HCT116 (cell line): ENCODE measurements around the gene PRKAG2. TPM values are rescaled to one million over a fixed set of nuclear protein-coding genes. Genes with fewer than 3 reads are reported as not detected.

Source experiments
- ATAC-seq: fragments of 200-7000 bp; cut with Tn5 transposase; 2 replicates; pipeline ENCODE4 v1.9.1; 2020; ENCODE audit warnings: mild to moderate bottlenecking, moderate library complexity
- BruUV-seq: library from RNA; stranded (reverse); fragments of 400-500 nt; replicated peaks from 2 replicates; lab custom pipeline; 2021; lab: Mats Ljungman, UMichigan
- CTCF ChIA-PET: fragments of 300-600 bp; sonication (Branson Sonifier 250); formaldehyde crosslinking; loops from one replicate; lab custom pipeline; 2021; ENCODE audit warnings: antibody characterized with exemption; lab: Charles Lee
- POLR2A ChIA-PET: fragments of 300-600, 350-600 bp; sonication (Branson Sonifier 250); formaldehyde crosslinking; loops from one replicate; lab custom pipeline; 2021; ENCODE audit warnings: antibody characterized with exemption; lab: Charles Lee
- RAD21 ChIA-PET, 2 experiments: fragments of 300-600 bp; sonication (Branson Sonifier 250); formaldehyde crosslinking; loops; one replicate each; lab custom pipeline; 2023; ENCODE audit warnings: low total read pairs in 2 of 2; ENCODE audit not compliant: uncharacterized antibody in 2 of 2, unreplicated experiment in 2 of 2, low non-redundant PET in 1 of 2; lab: Charles Lee
- DNase-seq: peaks from one replicate; pipeline ENCODE4 v3.0.0-alpha.2; 2010; ENCODE audit warnings: low read depth, low spot score
- H2AFZ ChIP-seq: fragments of 200-600 bp; shearing (Covaris generic), sonication (generic); 2 replicates; pipeline ENCODE4 v1.6.1; 2017; ENCODE audit warnings: low read depth, mixed run types, mixed read lengths, antibody characterized with exemption, low read length; ENCODE audit not compliant: poor library complexity, severe bottlenecking
- H3K27ac ChIP-seq: 2 replicates; pipeline ENCODE4 v1.5.1; 2012; ENCODE audit warnings: low read depth, low read length
- H3K27me3 ChIP-seq: fragments of 200-600 bp; sonication (generic); 2 replicates; pipeline ENCODE4 v1.6.1; 2016; ENCODE audit warnings: mixed run types, low read length, mixed read lengths; ENCODE audit not compliant: insufficient read depth
- H3K36me3 ChIP-seq, 2 experiments: fragments of 200-500 bp in 1 of 2; fragments of 200-600 bp in 1 of 2; sonication (Bioruptor generic) in 1 of 2; sonication (generic) in 1 of 2; 2 replicates each; pipeline versions ENCODE4 v1.5.1 to v1.6.1; 2014 to 2016; ENCODE audit warnings: low read length in 2 of 2, inconsistent platforms in 1 of 2, mixed read lengths in 1 of 2, mixed run types in 1 of 2; ENCODE audit not compliant: insufficient read depth in 2 of 2, control insufficient read depth in 1 of 2
- H3K4me1 ChIP-seq, 2 experiments: fragments of 200-600 bp in 1 of 2; sonication (generic) in 1 of 2; 2 replicates each; pipeline versions ENCODE4 v1.5.1 to v1.6.1; 2012 to 2017; ENCODE audit warnings: low read length in 2 of 2, inconsistent platforms in 1 of 2, mild to moderate bottlenecking in 1 of 2, mixed read lengths in 1 of 2, mixed run types in 1 of 2, moderate library complexity in 1 of 2; ENCODE audit not compliant: insufficient read depth in 2 of 2, control insufficient read depth in 1 of 2
- H3K4me2 ChIP-seq: fragments of 200-600 bp; sonication (generic); 2 replicates; pipeline ENCODE4 v1.6.1; 2017; ENCODE audit warnings: mixed run types, low read length, mixed read lengths
- H3K4me3 ChIP-seq, 2 experiments: fragments of 200-600 bp in 1 of 2; sonication (generic) in 1 of 2; replicated peaks in 1 of 2; 2 replicates each; pipeline ENCODE4 v1.5.1; 2011 to 2016; ENCODE audit warnings: low read length in 2 of 2, control low read depth in 1 of 2, low read depth in 1 of 2, mild to moderate bottlenecking in 1 of 2, mixed read lengths in 1 of 2, mixed run types in 1 of 2
- H3K79me2 ChIP-seq: fragments of 200-600 bp; sonication (generic); 2 replicates; pipeline ENCODE4 v1.6.1; 2017; ENCODE audit warnings: mild to moderate bottlenecking, mixed run types, low read length, moderate library complexity, mixed read lengths; ENCODE audit not compliant: insufficient read depth
- H3K9ac ChIP-seq: fragments of 200-600 bp; sonication (generic); 2 replicates; pipeline ENCODE4 v1.6.1; 2016; ENCODE audit warnings: low read length, mixed read lengths
- H3K9me2 ChIP-seq: fragments of 200-600 bp; sonication (generic), shearing (Covaris generic); 2 replicates; pipeline ENCODE4 v1.6.1; 2017; ENCODE audit warnings: mixed run types, mild to moderate bottlenecking, moderate library complexity; ENCODE audit not compliant: insufficient read depth
- H3K9me3 ChIP-seq, 2 experiments: fragments of 200-500 bp in 1 of 2; fragments of 200-600 bp in 1 of 2; sonication (Bioruptor generic) in 1 of 2; sonication (generic) in 1 of 2; 2 replicates each; pipeline ENCODE4 v1.6.1; 2014 to 2017; ENCODE audit warnings: low read length in 2 of 2, mixed read lengths in 2 of 2, inconsistent platforms in 1 of 2, low read depth in 1 of 2, mild to moderate bottlenecking in 1 of 2, mixed run types in 1 of 2, moderate library complexity in 1 of 2; ENCODE audit not compliant: control insufficient read depth in 1 of 2, insufficient read depth in 1 of 2
- H4K20me1 ChIP-seq: fragments of 200-600 bp; sonication (generic), shearing (Covaris generic); 2 replicates; pipeline ENCODE4 v1.6.1; 2017; ENCODE audit warnings: mixed run types, mild to moderate bottlenecking, moderate library complexity; ENCODE audit not compliant: insufficient read depth
- ATF3 ChIP-seq: IDR thresholded peaks from 2 replicates; pipeline ENCODE4 v1.6.1; 2012
- CBX3 ChIP-seq: IDR thresholded peaks from 2 replicates; pipeline ENCODE4 v1.6.1; 2012; ENCODE audit warnings: low read depth
- ELF1 ChIP-seq: IDR thresholded peaks from 2 replicates; pipeline ENCODE4 v1.6.1; 2012; ENCODE audit warnings: low read depth, borderline replicate concordance
- FOSL1 ChIP-seq: IDR thresholded peaks from 2 replicates; pipeline ENCODE4 v1.6.1; 2012; ENCODE audit warnings: low read depth
- SIN3A ChIP-seq: IDR thresholded peaks from 2 replicates; pipeline ENCODE4 v1.6.1; 2012; ENCODE audit warnings: low read depth
- SRF ChIP-seq: IDR thresholded peaks from 2 replicates; pipeline ENCODE4 v1.6.1; 2012; ENCODE audit warnings: low read depth
- TCF7L2 ChIP-seq: IDR thresholded peaks from 2 replicates; pipeline ENCODE4 v1.7.0; 2011; ENCODE audit warnings: borderline replicate concordance, inconsistent platforms; ENCODE audit not compliant: insufficient read depth, insufficient read length; ENCODE audit errors: extremely low read depth
- YY1 ChIP-seq: IDR thresholded peaks from 2 replicates; pipeline ENCODE4 v1.6.1; 2011; ENCODE audit warnings: low read length, low read depth, moderate library complexity, mild to moderate bottlenecking; ENCODE audit not compliant: insufficient replicate concordance; ENCODE audit errors: extremely low read depth
- ZFX ChIP-seq: fragments of 450-650 bp; IDR thresholded peaks from 2 replicates; pipeline ENCODE4 v1.6.1; 2017
- intact Hi-C: fragments of 100-400 bp; cut with micrococcal nuclease; formaldehyde crosslinking; loops from 2 replicates; pipeline ENCODE4 v1.10.0; 2022
- total RNA-seq: library from RNA; stranded (reverse); gene quantifications from one replicate; pipeline ENCODE4 v1.2.1, GENCODE V29; 2021; ENCODE audit not compliant: unreplicated experiment
- TF ChIP-seq, protein P1 (sequence below), 3 experiments: fragments of 200-600 bp in 1 of 3; sonication (generic) in 1 of 3; IDR thresholded peaks in 2 of 3; conservative IDR thresholded peaks in 1 of 3; 2 replicates each; pipeline ENCODE4 v1.5.1; 2012 to 2017; ENCODE audit warnings: low read depth in 2 of 3, low read length in 2 of 3, antibody characterized with exemption in 1 of 3, borderline replicate concordance in 1 of 3, control low read depth in 1 of 3, mild to moderate bottlenecking in 1 of 3, mixed read lengths in 1 of 3, mixed run types in 1 of 3, moderate library complexity in 1 of 3; ENCODE audit not compliant: insufficient read depth in 1 of 3

PRKAG2 gene
- total RNA-seq, 1 experiment from 2014 or later: 23.6 TPM

DNA sequence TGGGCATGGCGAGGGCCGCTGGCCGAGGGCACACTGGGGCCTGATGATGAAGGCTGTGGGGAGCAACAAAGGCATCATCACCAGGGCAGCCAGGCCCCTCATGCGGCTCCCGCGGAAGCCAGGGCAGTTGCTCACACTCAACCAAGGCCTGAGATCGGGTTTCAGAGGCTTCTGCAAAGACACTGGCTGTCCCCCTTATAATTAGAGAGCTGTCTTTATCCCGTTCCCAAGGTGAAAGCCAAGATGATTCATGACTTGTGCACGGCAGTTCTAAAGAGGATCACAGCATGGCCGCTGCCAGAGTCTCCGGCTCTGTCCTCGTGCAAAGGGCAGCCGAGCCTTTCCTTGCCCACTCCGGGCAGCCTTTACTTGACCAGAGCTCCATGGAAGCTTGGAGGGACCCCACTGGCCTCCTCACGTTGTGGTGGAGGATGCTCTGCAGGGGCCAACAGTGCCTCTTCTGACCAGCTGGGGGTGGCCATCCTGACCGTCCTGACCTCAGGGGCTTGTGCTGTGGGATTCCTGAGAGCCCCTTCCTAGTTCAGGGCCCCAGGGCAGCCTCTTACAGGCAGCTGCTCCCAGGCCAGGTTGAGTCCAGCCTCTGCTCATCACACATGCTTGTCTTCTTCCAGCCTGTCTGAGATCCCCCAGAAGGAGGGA is 82.3 kb downstream of the PRKAG2 start:
- POLR2A ChIA-PET: no interaction called here
- RAD21 ChIA-PET: no interaction called here
- Histone ChIP-seq H3K9ac (peak overlapping the region; percentile 14; the same call in 1 of the 2 replicates), H2AFZ (no peak overlapping the region), H3K9me3 (no peaks in the 10 kb centered on the region), H3K4me3 (no peak overlapping the region), H3K27me3 (no peaks in the 10 kb centered on the region), H3K27ac (no peak overlapping the region; the same call in 1 of the 2 replicates), H4K20me1 (no peaks in the 10 kb centered on the region), H3K9me2 (no peaks in the 10 kb centered on the region), H3K4me1 (peaks cover 26 to 53% of the 10 kb centered on the region in 2 experiments), H3K79me2 (no peaks in the 10 kb centered on the region), H3K4me2 (peak overlapping the region; percentile 46), H3K36me3 (no peaks in the 10 kb centered on the region)
- intact Hi-C loops: no loop called here
- no peak for TF ChIP-seq ZFX
- TF ChIP-seq TCF7L2: peak; percentile 62
- TF ChIP-seq SIN3A: no peak
- TF ChIP-seq SRF: no peak
- no peak for TF ChIP-seq CBX3
- TF ChIP-seq ATF3: no peak
- TF ChIP-seq FOSL1: no peak
- TF ChIP-seq, protein P1, sequence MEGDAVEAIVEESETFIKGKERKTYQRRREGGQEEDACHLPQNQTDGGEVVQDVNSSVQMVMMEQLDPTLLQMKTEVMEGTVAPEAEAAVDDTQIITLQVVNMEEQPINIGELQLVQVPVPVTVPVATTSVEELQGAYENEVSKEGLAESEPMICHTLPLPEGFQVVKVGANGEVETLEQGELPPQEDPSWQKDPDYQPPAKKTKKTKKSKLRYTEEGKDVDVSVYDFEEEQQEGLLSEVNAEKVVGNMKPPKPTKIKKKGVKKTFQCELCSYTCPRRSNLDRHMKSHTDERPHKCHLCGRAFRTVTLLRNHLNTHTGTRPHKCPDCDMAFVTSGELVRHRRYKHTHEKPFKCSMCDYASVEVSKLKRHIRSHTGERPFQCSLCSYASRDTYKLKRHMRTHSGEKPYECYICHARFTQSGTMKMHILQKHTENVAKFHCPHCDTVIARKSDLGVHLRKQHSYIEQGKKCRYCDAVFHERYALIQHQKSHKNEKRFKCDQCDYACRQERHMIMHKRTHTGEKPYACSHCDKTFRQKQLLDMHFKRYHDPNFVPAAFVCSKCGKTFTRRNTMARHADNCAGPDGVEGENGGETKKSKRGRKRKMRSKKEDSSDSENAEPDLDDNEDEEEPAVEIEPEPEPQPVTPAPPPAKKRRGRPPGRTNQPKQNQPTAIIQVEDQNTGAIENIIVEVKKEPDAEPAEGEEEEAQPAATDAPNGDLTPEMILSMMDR (IDR thresholded peaks at IDR 0.05 in 2 of 3, conservative IDR thresholded peaks at IDR 0.05 in 1 of 3; ENCODE audit: borderline replicate concordance in 1 of 3, insufficient read depth in 1 of 3, low read depth in 2 of 3, low read length in 2 of 3): peak in 2 of 3 experiments; percentile 2 to 7; a peak in 1 of 6 replicates
- TF ChIP-seq ELF1: no peak
- TF ChIP-seq YY1: no peak
- CTCF ChIA-PET: interaction anchor here (6.3 kb wide), 1 partner anchor 11 kb away, joined by 35 read pairs; no protein-coding TSS in a partner anchor
- DNase-seq: no peak
- no TSS peak for BruUV-seq
- no peak for ATAC-seq
